ENCODE data around the gene TCF19. TPM values are rescaled to one million over a fixed set of nuclear protein-coding genes. Genes with fewer than 3 reads are reported as not detected.

The TCF19 gene
- polyA plus RNA-seq, 1 donor from 2014 or later: 3.6 TPM

GRCh38 chr6:31173406-31173805, 15.0 kb downstream of the TCF19 start:
- Histone ChIP-seq H3K9me3 (ENCODE audit: low read length) (no peaks in the 10 kb centered on the region), H3K9me2 (ENCODE audit: insufficient read depth, low read length) (no peaks in the 10 kb centered on the region), H3K4me3 (ENCODE audit: low read length) (no peak overlapping the region), H3K4me2 (ENCODE audit: low read length) (no peak overlapping the region), H3K27ac (ENCODE audit: low read length) (no peak overlapping the region), H2AFZ (ENCODE audit: low read depth, low read length) (no peak overlapping the region), H3F3A (ENCODE audit: insufficient read depth, low read length, poor library complexity, severe bottlenecking) (no peaks in the 10 kb centered on the region), H4K20me1 (ENCODE audit: insufficient read depth) (no peaks in the 10 kb centered on the region), H3K79me2 (replicated peaks; ENCODE audit: insufficient read depth, low read length) (no peaks in the 10 kb centered on the region), H3K27me3 (ENCODE audit: insufficient read depth, low read depth, low read length) (no peaks in the 10 kb centered on the region), H3K36me3 (ENCODE audit: insufficient read depth, low read length) (no peaks in the 10 kb centered on the region), H3K9ac (ENCODE audit: low read length) (no peak overlapping the region)
- no peak for TF ChIP-seq EP300 (conservative IDR thresholded peaks at IDR 0.05; ENCODE audit: poor library complexity, severe bottlenecking)
- no peak for TF ChIP-seq MXI1 (conservative IDR thresholded peaks at IDR 0.05; ENCODE audit: poor library complexity, severe bottlenecking)
- TF ChIP-seq EZH2 (IDR thresholded peaks at IDR 0.05; ENCODE audit: borderline replicate concordance, insufficient read depth, low read length, poor library complexity, severe bottlenecking): no peak
- no peak for TF ChIP-seq REST (IDR thresholded peaks at IDR 0.05; ENCODE audit: borderline replicate concordance)
- TF ChIP-seq RAD21 (conservative IDR thresholded peaks at IDR 0.05): no peak
- no peak for TF ChIP-seq POLR2AphosphoS5 (IDR thresholded peaks at IDR 0.05)
- TF ChIP-seq CTCF (IDR thresholded peaks at IDR 0.05; ENCODE audit: poor library complexity, severe bottlenecking): no peak
- TF ChIP-seq SMC3 (conservative IDR thresholded peaks at IDR 0.05; ENCODE audit: poor library complexity): no peak
- TF ChIP-seq TAF1 (IDR thresholded peaks at IDR 0.05; ENCODE audit: low read depth): no peak

GRCh38 chr6:31174378-31174777, 16.0 kb downstream of the TCF19 start:
- no peaks in the 10 kb centered on the region for H4K20me1 ChIP-seq (ENCODE audit: insufficient read depth)
- H3K27me3 ChIP-seq (ENCODE audit: insufficient read depth, low read depth, low read length): no peaks in the 10 kb centered on the region
- no peaks in the 10 kb centered on the region for H3K9me2 ChIP-seq (ENCODE audit: insufficient read depth, low read length)
- no peak overlapping the region for H3K27ac ChIP-seq (ENCODE audit: low read length)
- H2AFZ ChIP-seq (ENCODE audit: low read depth, low read length): no peak overlapping the region
- H3K4me3 ChIP-seq (ENCODE audit: low read length): no peak overlapping the region
- H3K4me2 ChIP-seq (ENCODE audit: low read length): no peak overlapping the region
- TF ChIP-seq REST (IDR thresholded peaks at IDR 0.05; ENCODE audit: borderline replicate concordance) (no peak), CTCF (IDR thresholded peaks at IDR 0.05; ENCODE audit: poor library complexity, severe bottlenecking) (no peak), EP300 (conservative IDR thresholded peaks at IDR 0.05; ENCODE audit: poor library complexity, severe bottlenecking) (no peak), MXI1 (conservative IDR thresholded peaks at IDR 0.05; ENCODE audit: poor library complexity, severe bottlenecking) (no peak), SMC3 (conservative IDR thresholded peaks at IDR 0.05; ENCODE audit: poor library complexity) (no peak)
- no peaks in the 10 kb centered on the region for H3F3A ChIP-seq (ENCODE audit: insufficient read depth, low read length, poor library complexity, severe bottlenecking)
- H3K79me2 ChIP-seq (replicated peaks; ENCODE audit: insufficient read depth, low read length): no peaks in the 10 kb centered on the region
- H3K9me3 ChIP-seq (ENCODE audit: low read length): no peaks in the 10 kb centered on the region
- no peak overlapping the region for H3K9ac ChIP-seq (ENCODE audit: low read length)
- H3K36me3 ChIP-seq (ENCODE audit: insufficient read depth, low read length): no peaks in the 10 kb centered on the region
